ENCODE results near the gene RIPOR1.

The RIPOR1 gene

GRCh38 chr16:67528222-67528869, at the start of gene RIPOR1:
RIPOR1 (plus strand) TSS chr16:67528829; CDS start chr16:67538447, 9,618 bp downstream.
- CTCF ChIA-PET = interaction anchor here (1.2 to 20.3 kb wide), 6 partner anchors 7 to 136 kb away, joined by 3 to 357 read pairs (median 38); partner anchors contain the start of genes ACD, ATP6V0D1, C16orf86 and CARMIL2
- TF ChIP-seq CTCF (IDR thresholded peaks at IDR 0.05; ENCODE audit: control extremely low read depth, extremely low read depth, low read depth, missing control alignments) = no peak
- POLR2A ChIA-PET = interaction anchor here (0.9 kb wide), 1 partner anchor 13 kb away, joined by 8 read pairs; no protein-coding TSS in a partner anchor
- peak; percentile 80 for DNase-seq (ENCODE audit: extremely low spot score)

GRCh38 chr16:67480833-67481560, 47.6 kb upstream of the RIPOR1 start, which contains the start of gene ATP6V0D1:
ATP6V0D1 (minus strand) TSS chr16:67481157; CDS start chr16:67481086, 71 bp downstream.
- CTCF ChIA-PET = interaction anchor here (0.6 to 7.5 kb wide), 49 partner anchors 10 to 302 kb away, joined by 3 to 76 read pairs (median 4); partner anchors contain the start of genes ACD, C16orf86, CARMIL2 and CTCF
- TF ChIP-seq CTCF (IDR thresholded peaks at IDR 0.05; ENCODE audit: control extremely low read depth, extremely low read depth, low read depth, missing control alignments) = peak; percentile 90
- POLR2A ChIA-PET = interaction anchor here (0.7 to 1.2 kb wide), 7 partner anchors 10 to 318 kb away, joined by 3 to 6 read pairs (median 3); no protein-coding TSS in a partner anchor
- peak; percentile 99 for DNase-seq (ENCODE audit: extremely low spot score)

- DNase-seq (ENCODE audit: extremely low spot score) = no peak
- POLR2A ChIA-PET = interaction anchor here (0.7 to 1.2 kb wide), 5 partner anchors 11 to 80 kb away, joined by 3 to 4 read pairs (median 3); no protein-coding TSS in a partner anchor
- TF ChIP-seq CTCF (IDR thresholded peaks at IDR 0.05; ENCODE audit: control extremely low read depth, extremely low read depth, low read depth, missing control alignments) = no peak
These were observed 46.9 kb upstream of the RIPOR1 start for GRCh38 chr16:67481561-67482232.

GRCh38 chr16:67482233-67482924, 46.2 kb upstream of the RIPOR1 start:
- CTCF ChIA-PET = interaction anchor here (1.1 to 7.5 kb wide), 10 partner anchors 11 to 185 kb away, joined by 3 to 76 read pairs (median 17); partner anchors contain the start of genes C16orf86 and ENKD1
- POLR2A ChIA-PET = interaction anchor here (0.6 to 1.2 kb wide), 2 partner anchors 10 to 84 kb away, joined by 3 read pairs; no protein-coding TSS in a partner anchor
- no peak for DNase-seq (ENCODE audit: extremely low spot score)
- TF ChIP-seq CTCF (IDR thresholded peaks at IDR 0.05; ENCODE audit: control extremely low read depth, extremely low read depth, low read depth, missing control alignments) = no peak

More at GRCh38 chr16:67481561-67482232, 46.9 kb upstream of the RIPOR1 start:
- CTCF ChIA-PET = interaction anchor here (0.6 to 7.5 kb wide), 41 partner anchors 10 to 301 kb away, joined by 3 to 76 read pairs (median 4); partner anchors contain the start of genes ACD, C16orf86, CARMIL2 and CTCF

GRCh38 chr16:67483150-67483549, 45.5 kb upstream of the RIPOR1 start, which contains the start of gene AGRP:
AGRP (minus strand) TSS chr16:67483547; CDS start chr16:67483398, 149 bp downstream.
- ChIA-PET CTCF (interaction anchor here (1.1 to 7.5 kb wide), 4 partner anchors 10 to 65 kb away, joined by 3 to 76 read pairs (median 54); no protein-coding TSS in a partner anchor), POLR2A (no interaction called here)
- TF ChIP-seq CTCF (IDR thresholded peaks at IDR 0.05; ENCODE audit: control extremely low read depth, extremely low read depth, low read depth, missing control alignments) = no peak
- no peak for DNase-seq (ENCODE audit: extremely low spot score)

Measured in GM10248 (cell line).